Globus pallidus (tissue), 1 donor: ENCODE results near the gene LAMA2.
A peak's percentile ranks its signal among the peaks of the same experiment; 100 is the strongest.

Experiments used
- DNase-seq: peaks from one replicate; pipeline ENCODE4 v3.0.0-alpha.2; 2015; ENCODE audit warnings: low spot score

LAMA2 gene

DNA sequence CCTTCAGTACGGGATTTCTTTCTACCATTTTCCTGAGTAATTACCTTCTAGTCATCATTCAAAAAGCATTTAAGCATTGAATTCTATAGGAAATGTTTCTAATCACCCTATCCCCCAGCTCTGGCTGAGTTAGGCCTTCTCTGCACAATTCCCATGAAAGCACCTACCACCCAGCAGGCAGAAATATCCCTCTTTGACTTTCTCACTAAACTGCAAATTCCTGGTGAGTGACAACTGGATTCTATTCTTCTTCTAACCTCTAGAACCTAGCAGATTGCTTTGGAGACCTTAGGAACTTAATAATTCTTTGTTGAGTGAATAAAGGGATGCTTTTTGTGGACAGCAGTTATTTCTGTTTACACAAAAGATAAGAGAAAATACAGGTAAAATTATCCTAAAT is 328.7 kb downstream of the LAMA2 start:
- no peak for DNase-seq

DNA sequence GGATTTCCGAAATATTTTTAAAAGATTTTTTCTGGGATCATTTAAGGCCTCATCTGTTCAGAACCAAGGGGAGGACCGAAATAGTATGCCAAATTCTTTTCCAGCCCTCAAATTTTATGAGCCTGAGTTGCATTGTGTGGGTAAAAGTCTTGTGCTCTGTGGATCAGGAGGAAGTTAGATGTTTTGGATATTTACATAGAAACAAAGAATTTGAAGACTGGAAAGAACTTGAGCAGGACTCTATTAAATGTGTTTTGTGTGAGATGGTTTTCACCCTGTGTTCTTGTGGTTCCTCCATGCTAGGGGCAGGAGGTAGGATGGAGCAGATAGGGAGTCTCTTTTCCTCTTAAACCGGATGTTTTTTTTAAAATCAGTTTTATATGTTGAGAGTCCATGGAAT is 329.1 kb downstream of the LAMA2 start:
- no peak for DNase-seq

DNA sequence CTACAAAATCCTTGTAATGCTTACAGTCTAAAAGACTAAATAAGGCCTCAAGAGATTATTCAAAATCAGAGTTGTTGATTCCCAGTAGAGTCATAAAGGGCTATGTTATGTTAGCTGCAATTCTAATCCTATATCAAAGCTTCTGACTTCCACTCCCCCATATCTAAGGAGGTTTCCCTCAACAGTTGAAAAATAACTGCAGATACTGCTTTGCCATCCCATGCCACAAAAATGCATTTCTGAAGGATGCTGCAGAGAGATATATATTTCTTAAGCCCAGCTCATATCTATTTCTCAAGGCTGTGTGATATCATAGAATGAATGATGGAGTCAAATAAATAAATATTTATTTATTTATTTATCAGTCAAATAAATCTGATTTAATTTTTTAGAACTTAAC is 332.3 kb downstream of the LAMA2 start:
- DNase-seq = no peak

DNA sequence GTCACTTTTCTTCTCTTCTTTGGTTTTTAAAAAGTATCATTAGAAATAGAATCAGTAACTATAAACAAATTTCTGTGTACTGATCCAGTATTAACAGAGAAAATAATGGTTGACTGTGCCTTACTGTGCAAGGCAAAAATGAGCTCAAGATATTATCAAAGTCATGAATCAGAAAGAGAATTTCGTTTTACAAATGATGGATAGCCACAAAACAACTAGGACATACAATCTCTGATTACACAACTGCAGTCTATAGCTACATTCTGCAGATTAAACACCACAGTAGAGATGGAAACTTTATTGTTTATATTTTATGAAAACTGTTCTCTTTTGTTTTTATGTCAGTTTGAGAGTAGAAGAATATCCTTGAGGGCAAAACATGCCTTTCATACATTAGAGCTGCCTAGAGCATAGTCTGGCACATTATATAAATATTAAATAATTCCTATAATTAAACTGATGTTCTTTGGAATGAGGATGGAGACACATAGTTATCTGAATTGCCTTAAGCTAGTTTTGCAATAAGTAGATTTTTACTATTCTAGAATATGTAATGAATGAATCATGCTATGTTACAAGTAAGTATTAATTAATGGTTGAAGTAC is 333.1 kb downstream of the LAMA2 start:
- no peak for DNase-seq

DNA sequence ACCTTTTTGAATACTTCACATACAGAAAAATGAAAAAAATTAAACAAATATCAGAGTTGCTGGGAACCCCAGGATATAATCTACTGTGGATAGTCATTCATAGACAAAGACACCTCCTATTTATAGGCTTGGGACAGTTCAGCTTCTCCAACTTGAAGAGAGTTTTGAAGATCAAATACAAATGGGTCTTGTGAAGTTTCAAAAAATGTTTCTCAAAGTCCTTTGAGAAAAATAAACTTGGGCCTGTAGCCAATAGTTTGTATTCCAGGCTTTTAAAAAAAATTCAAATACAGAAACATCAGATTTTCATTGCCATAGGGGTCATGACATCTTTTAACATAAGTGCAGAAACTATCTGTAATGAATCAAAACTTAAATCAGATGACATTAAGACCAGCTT is 334.8 kb downstream of the LAMA2 start:
- no peak for DNase-seq

DNA sequence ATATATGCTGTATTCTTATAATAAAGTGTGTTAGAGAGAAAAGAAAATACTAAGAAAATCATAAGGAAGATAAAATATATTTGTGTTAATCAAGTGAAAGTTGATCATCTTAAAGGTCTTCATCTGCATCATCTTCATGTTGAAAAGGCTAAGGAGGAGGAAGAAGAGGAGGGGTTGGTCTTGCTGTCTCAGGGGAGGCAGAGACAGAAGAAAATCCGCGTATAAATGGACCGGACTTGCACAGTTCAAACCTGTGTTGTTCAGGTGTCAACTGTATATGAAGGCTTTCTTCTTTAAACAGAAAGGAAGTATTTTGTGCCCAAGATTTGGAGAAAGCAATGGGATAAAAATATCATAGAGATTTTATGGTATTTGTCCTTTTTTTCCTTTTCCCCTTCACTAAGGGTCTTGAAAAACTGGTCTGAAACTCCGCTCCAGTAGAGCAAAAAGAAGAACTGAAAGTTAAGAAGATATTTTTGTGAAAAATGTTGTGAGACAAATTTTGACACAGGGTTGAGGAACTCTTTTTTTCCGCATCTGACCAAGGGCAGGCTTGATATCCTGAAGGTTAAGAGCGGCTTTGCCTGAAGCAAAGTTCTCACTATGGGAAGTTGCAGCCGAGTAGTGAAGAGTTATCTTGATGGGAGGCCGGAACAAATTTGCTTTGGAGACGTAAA is 350.7 kb downstream of the LAMA2 start:
- DNase-seq = no peak

DNA sequence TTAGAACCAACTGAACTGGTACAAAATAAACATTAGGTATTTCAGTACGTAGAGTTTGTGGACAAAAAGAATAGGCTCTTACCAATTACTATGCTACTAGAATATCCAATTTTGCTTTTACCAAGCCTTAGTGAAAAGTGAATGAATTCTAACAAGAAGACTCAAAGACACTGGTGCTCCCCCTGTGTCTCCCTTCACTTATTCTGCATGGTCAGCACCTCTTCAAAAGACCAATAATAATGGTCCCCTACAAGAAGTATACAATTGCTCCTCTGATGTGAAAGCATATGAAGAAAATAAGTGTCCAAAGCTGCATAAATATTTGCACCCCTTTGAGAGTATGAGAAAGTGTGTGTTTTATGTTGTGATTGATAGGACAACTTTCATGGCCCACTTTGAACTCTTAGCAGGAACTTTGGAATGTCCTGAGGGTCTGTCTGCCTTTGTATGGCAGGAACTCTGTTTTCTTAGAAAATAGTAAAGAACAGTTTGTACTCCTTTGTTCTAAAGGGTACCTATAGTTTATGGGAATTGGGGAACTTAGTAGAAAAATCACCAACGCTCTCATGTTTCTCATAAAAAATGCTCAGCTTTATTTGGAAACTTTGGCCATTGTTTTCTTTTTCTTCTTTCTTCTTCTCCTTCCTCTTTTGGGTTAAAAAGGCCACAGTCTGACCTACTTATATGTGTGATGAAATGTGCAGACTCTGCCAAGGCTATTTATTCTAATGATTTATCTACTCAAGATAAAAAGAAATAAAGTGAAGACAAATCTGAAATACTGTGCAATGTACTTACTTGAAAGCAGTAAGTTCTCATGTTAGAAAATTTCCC is 352.4 kb downstream of the LAMA2 start:
- no peak for DNase-seq

DNA sequence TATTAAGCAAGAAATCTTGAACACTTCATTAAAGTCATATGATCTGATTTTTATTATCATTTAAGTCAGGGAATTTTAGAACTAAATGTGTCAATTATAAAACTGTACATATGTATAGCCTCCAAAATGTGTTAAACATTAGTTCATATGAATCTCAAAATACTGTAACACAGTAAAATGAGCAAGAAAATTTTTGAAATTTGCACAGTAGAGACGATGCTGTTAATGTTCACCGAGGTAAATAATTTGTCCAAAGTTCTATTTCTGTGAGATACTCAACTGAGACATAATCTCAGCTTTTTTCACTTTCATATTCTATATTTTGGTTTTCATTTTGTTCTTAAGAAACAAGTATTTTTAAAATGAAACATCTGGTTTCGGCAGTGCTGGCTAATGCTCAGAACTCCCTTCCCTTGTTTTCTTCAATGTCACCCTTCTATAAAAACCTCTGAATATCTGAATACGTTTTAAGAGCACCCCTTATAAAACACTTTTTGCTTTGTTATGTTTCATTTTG is 353.1 kb downstream of the LAMA2 start:
- DNase-seq = no peak

DNA sequence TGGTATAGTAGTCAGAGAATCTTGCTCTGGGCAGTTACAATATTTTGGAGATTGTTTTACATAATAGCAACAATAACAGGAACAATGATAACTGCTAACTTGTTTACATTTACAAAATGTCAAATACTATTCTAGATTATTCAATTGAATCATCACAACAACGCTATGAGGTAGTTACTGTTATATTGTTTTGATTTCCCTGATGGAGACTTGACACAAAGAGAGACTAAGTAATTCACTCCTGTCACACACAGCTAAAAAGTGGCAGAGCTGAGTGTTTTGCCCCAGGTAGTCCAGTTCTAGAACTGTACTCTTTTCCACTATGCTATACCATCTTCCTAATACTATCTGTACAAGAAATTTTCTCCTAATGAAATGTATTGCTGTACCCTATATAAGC is 356.1 kb downstream of the LAMA2 start:
- DNase-seq = no peak

DNA sequence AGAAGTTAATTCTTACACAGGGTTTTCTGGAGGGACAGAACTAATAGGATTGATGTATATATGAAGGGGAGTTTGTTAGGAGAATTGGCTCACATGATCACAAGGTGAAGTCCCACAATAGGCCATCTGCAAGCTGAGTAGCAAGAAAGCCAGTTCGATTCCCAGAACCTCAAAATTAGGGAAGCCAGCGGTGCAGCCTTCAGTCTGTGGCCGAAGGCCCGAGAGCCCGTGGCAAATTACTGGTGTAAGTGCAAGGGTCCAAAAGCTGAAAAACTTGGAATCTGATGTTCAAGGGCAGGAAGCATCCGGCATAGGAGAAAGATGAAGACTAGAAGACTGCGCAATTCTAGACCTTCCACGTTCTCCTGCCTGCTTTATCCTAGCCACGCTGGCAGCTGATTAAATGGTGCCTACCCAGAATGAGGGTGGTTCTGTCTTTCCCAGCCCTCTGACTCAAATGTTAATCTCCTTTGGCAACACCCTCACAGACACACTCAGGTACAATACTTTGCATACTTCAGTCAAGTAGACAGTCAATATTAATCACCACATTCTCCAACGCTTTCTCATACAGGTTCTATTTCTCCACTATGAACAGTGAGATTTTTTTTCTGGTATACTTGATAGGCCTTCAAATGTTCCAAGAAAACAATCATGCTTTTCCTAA is 357.0 kb downstream of the LAMA2 start:
- no peak for DNase-seq

DNA sequence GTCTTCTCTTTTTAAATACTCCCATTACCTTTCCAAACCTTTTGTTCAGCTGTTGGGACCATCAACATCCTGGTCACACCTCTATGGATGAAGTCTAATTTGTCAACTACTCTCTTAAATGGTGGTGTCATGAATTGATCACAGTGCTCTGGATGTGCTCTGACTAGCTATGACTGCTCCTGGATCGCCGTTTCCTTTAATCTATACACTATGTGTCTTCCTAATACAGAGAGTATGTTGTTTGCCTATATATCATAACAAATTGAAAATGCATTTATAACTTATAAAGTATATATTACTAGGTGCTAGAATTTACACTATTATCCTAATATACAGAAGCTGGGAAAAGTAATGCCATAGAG is 357.5 kb downstream of the LAMA2 start:
- DNase-seq = no peak

DNA sequence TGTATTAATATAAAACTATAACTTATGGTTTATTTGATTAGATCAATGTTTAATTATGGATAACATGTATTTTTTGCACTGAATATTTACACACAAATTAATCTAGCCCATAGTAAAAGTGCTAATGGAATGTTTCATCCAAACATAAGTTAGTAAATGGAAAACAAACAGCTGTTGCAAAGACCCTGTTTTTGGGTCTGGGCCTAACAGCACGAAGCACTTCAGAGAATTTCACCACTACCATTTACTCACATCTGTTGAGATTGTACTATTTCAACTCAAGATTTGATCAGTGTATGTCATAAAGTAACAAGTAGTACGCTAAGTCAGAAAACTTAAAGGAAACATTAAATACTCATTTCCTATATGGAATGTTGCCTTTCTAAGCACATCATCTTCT is 359.6 kb downstream of the LAMA2 start:
- no peak for DNase-seq

DNA sequence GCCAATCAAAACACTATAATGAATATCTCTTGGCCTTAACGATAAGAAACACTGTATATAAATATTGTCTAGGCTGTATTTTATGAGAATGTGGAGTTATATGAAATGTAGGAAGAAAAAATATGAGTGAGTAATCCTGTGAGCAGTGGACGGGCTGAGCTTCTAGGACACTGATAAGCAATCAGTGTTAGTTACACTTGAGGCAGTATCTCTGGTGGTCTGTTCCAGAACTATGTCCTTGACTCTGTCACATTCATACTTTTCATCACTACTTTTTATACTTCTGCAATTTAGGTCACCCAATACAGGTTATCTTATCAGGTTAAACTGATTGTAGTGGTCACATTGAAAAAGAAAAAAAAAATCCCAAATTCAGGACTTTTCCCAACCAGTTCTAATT is 360.4 kb downstream of the LAMA2 start:
- no peak for DNase-seq

DNA sequence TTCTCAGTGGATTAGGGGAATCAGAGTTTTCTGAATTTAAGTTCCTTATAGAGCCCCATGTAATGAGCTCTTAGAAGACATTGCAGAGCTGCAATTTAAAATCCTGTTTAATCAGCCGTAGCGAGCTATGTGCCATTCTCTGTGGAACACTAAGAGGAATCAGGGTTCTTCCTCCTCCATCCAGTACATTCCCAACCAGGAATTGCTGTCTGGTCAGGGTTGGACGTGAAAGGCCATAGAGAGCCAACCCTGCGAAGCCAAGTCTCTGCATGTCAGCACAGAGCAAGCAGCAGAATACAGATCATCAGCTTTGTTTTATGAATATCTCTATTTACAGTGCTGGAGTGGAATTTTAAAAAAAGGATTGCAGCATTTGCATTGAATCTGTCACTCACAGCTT is 366.0 kb downstream of the LAMA2 start:
- DNase-seq = no peak

DNA sequence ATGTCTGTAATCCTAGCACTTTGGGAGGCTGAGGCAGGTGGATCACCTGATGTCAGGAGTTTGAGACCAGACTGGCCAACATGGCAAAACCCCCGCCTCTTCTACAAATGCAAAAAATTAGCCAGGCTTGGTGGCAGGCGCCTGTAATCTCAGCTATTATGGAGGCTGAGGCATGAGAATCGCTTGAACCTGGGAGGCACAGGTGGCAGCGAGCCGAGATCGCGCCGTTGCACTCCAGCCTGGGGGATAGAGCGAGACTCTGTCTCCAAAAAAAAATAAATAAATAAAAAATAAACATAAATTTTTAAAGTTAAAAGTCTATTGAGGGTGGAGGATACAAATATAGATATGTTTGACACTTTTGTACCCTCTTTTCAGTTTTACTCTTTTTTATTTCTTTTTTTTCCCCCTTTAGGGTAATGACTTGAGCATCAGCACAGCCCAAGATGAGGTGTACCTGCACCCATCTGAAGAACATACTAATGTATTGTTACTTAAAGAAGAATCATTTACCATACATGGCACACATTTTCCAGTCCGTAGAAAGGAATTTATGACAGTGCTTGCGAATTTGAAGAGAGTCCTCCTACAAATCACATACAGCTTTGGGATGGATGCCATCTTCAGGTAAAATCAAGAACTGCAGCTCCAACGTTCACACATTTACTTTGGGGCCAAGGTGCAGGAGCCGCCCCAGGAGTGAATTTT is 368.9 kb downstream of the LAMA2 start:
- peak; percentile 78 for DNase-seq

DNA sequence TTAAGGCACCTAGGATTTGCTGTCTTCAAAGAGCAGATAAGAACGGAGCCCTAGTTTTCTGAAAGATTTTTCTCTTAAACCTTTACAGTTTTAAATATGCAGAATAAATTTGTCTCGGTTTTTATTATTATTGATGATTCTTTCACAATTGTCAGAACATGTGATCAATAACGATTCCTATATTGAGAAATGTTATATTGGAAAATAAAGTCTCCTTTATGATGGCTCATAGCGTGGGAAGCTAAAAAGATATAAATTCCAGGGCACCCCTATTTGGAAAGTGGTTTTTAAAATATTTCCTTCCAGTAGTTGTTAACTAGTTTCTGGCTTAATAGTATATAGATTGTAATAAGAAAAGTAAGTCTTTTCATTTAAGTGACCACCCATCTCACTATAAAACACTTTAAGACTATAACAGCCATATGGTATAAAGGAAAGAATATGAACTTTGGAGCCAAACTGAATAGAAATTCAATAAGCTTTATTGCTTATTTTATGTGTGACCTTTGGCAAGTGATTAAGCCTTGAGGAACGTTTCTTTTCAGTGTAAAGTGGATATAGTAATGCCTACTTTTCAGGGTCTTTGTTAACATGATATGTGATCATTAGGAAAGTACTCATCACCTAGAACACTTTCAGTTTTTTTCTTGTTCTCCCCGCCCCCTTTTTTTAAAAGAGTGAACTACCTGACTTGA is 369.6 kb downstream of the LAMA2 start:
- DNase-seq = no peak

DNA sequence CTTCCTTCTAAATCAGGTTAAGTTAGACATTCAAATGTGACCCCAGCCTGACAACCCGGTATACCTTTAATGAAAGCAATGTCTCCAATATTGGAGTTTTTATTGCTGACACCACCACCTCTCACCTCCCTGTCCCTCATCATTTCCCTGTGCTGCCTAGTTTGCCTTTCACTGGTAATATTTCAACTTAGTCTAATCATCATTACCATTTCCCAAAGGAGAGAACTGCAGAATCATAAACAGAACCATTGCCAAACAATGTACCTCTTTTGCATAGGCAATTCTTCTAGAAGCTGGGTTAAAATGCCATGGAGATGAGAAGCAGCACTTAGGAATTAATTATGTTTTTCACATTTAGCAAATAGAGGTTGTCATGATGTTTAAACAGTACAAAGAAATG is 370.3 kb downstream of the LAMA2 start:
- no peak for DNase-seq

DNA sequence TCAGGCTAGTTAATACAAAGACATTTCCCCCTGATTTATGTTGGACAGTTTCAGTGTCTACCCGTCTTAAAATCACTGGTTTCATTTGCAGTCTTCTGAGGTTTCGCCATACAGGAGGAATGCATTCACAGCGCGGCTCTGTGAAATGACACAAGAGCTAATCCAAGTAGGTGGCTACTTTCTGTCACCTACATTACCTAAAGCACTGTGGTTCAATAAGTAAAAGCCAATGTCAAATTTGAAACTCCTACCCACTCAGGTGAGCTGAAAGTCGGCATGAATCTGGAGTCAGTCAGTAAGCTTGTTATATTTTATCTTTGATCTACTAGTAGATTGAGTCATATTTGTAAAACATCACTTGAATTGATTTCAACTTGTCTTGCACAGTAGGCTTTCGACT is 370.8 kb downstream of the LAMA2 start:
- no peak for DNase-seq

DNA sequence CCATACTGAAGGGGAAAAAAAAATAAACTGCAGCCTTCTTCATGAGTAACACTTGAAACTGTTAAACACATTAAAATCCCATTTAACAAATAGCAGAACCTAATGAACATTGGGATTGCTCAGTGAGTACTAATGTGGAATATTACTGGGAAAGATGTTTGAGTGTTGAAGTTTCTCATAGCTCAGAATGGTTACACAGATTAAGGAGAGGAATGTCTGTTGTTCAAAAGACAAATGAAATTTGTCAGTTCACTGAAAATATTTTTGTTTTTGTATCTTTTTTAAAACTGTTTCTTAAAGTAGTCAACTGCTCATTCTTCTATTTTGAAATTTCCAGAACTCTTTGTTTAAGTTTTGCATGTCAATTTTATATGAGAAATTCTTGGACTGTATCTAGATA is 374.3 kb downstream of the LAMA2 start:
- no peak for DNase-seq

DNA sequence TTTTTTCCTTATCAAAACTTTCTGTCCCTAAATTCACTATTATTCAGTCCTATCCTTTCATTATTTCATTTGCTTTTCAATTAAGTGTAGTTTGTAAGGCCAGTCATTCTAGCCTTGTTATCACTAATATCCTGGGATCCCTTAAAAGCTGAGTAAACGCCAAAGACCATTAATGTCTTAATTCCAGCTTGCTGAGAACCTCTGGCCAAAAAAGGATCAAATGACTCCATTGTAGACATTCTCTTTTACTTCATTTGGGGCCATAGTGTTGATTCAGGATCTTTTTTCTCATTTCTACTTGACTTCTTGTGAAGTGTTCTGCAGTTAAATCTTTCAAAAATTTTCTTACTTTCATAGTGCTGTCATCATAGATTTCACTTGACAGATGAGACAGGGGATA is 379.7 kb downstream of the LAMA2 start:
- DNase-seq = no peak

DNA sequence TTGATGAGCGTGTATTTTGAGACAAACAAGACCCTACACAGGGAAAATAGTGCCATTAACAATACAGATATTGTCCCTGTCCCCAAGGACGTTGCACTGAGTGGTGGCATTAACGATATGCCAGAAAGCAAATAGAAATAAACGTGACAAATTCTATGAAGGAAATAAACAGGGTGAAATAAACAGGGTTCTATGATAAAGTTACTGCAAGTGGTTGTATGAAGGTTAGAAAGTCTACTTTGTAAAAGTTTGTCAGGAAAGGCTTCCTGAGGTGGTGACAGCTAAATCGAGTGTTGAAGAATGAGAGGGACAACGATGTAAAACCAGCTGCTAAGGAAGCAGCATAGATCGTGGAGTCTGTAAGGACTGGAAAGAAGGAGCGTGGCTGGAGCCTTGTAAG is 380.2 kb downstream of the LAMA2 start:
- no peak for DNase-seq
